ENCODE results near the gene PYGB. TPM values are rescaled to one million over a fixed set of nuclear protein-coding genes. Genes with fewer than 3 reads are reported as not detected.

The PYGB gene
- total and polyA plus RNA-seq, 2 donors (not counting 1 experiment from before 2014, with no cell fraction given) = 22.5 to 30.6 TPM

- Mint-ChIP-seq H3K9me3 (ENCODE audit: insufficient read depth) (no peaks in the 10 kb centered on the region), H3K27ac (no peak overlapping the region), H3K4me1 (peaks cover 6% of the 10 kb centered on the region), H3K27me3 (no peaks in the 10 kb centered on the region), H3K4me3 (no peak overlapping the region)
- WGBS (ENCODE audit: insufficient coverage) = 88% methylated on average over 18 of the region's 22 CpGs
- Histone ChIP-seq H2AFZ (ENCODE audit: insufficient read depth, low read depth, low read length, poor library complexity, severe bottlenecking) (no peak overlapping the region), H4K20me1 (ENCODE audit: control insufficient read depth, insufficient read depth, low read length, poor library complexity, severe bottlenecking) (no peaks in the 10 kb centered on the region), H3K4me1 (ENCODE audit: control insufficient read depth in 2 of 2, insufficient read depth in 2 of 2, low read length in 2 of 2) (peaks cover 0 to 9% of the 10 kb centered on the region in 2 donors), H3K4me2 (replicated peaks; ENCODE audit: low read depth, low read length, poor library complexity, severe bottlenecking) (no peak overlapping the region), H3K79me2 (ENCODE audit: control insufficient read depth, insufficient read depth, low read length) (no peaks in the 10 kb centered on the region), H3K4me3 (ENCODE audit: control extremely low read depth in 1 of 5, extremely low read depth in 1 of 5, insufficient read depth in 1 of 5, low read depth in 2 of 5, low read length in 4 of 5) (no peak overlapping the region), H3K9me3 (ENCODE audit: control extremely low read depth in 1 of 3, control insufficient read depth in 2 of 3, insufficient read depth in 1 of 3, low read length in 2 of 3) (no peaks in the 10 kb centered on the region), H3K27me3 (replicated peaks in 1 of 4; ENCODE audit: control extremely low read depth in 1 of 4, control insufficient read depth in 3 of 4, insufficient read depth in 4 of 4, low read length in 3 of 4) (no peaks in the 10 kb centered on the region), H3K9ac (ENCODE audit: low read length) (no peak overlapping the region), H3K27ac (ENCODE audit: low read length in 2 of 2) (no peak overlapping the region), H3K36me3 (replicated peaks in 1 of 2; ENCODE audit: control extremely low read depth in 1 of 2, control insufficient read depth in 1 of 2, extremely low read depth in 1 of 2, insufficient read depth in 2 of 2, low read length in 1 of 2) (peaks cover 0 to 26% of the 10 kb centered on the region in 2 experiments)
- ATAC-seq (ENCODE audit: low read depth) = peak; percentile 83
- ChIA-PET CTCF (interaction anchor here (1.3 kb wide), 1 partner anchor 110 kb away, joined by 3 read pairs; no protein-coding TSS in a partner anchor), POLR2A (no interaction called here)
- no peak for TF ChIP-seq EZH2 (IDR thresholded peaks at IDR 0.05; ENCODE audit: borderline replicate concordance, insufficient read depth, low read depth, low read length, poor library complexity, severe bottlenecking)
- TF ChIP-seq, protein P1, sequence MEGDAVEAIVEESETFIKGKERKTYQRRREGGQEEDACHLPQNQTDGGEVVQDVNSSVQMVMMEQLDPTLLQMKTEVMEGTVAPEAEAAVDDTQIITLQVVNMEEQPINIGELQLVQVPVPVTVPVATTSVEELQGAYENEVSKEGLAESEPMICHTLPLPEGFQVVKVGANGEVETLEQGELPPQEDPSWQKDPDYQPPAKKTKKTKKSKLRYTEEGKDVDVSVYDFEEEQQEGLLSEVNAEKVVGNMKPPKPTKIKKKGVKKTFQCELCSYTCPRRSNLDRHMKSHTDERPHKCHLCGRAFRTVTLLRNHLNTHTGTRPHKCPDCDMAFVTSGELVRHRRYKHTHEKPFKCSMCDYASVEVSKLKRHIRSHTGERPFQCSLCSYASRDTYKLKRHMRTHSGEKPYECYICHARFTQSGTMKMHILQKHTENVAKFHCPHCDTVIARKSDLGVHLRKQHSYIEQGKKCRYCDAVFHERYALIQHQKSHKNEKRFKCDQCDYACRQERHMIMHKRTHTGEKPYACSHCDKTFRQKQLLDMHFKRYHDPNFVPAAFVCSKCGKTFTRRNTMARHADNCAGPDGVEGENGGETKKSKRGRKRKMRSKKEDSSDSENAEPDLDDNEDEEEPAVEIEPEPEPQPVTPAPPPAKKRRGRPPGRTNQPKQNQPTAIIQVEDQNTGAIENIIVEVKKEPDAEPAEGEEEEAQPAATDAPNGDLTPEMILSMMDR (IDR thresholded peaks at IDR 0.05) = no peak
- no peak for DNase-seq
- intact Hi-C loops (cut with micrococcal nuclease) = no loop called here
Measured at GRCh38 chr20:25288291-25289181, 40.7 kb downstream of the PYGB start.

Measured in B cell (primary cell).